CD4-positive, CD25-positive, alpha-beta regulatory T cell (primary cell): ENCODE results near the gene TDRD12. TPM values are rescaled to one million over a fixed set of nuclear protein-coding genes. Genes with fewer than 3 reads are reported as not detected.
A peak's percentile ranks its signal among the peaks of the same experiment; 100 is the strongest.
"Not testable (repeated sequence)": the region's sequence is repeated elsewhere in the genome, so short reads cannot be mapped to it uniquely, and the experiment has no call there.

Experiments used
- ATAC-seq, 2 donors: fragments of 150-1000 bp; cut with Tn5 transposase; one replicate each; pipeline ENCODE4 v1.10.0; 2021; ENCODE audit warnings: low read depth in 2 of 2, moderate number of reproducible peaks in 2 of 2, moderate library complexity in 1 of 2
- DNase-seq, 3 donors: peaks; one replicate each; pipeline versions ENCODE4 v3.0.0 to v3.0.0-alpha.2; 2012 to 2022; ENCODE audit warnings: mixed read lengths in 1 of 3
- H3K27ac ChIP-seq: one replicate; pipeline ENCODE4 v1.7.0; 2013; ENCODE audit warnings: mild to moderate bottlenecking, low read length; ENCODE audit not compliant: insufficient read depth, poor library complexity, severe bottlenecking
- H3K27me3 ChIP-seq: one replicate; pipeline ENCODE4 v1.7.0; 2013; ENCODE audit warnings: low read length; ENCODE audit not compliant: control insufficient read depth, insufficient read depth
- H3K36me3 ChIP-seq: one replicate; pipeline ENCODE4 v1.7.0; 2013; ENCODE audit warnings: mild to moderate bottlenecking, low read length, moderate library complexity; ENCODE audit not compliant: control insufficient read depth, insufficient read depth
- H3K4me1 ChIP-seq: 2 replicates; pipeline ENCODE4 v1.7.0; 2013; ENCODE audit warnings: mild to moderate bottlenecking, low read length; ENCODE audit not compliant: insufficient read depth, control insufficient read depth, poor library complexity, severe bottlenecking
- H3K4me3 ChIP-seq: one replicate; pipeline ENCODE4 v1.7.0; 2013; ENCODE audit warnings: low read depth, mild to moderate bottlenecking, low read length, moderate library complexity
- H3K9me3 ChIP-seq, 2 experiments: 1 replicate in 1 of 2; 2 replicates in 1 of 2; pipeline ENCODE4 v1.7.0; 2013; ENCODE audit warnings: low read length in 2 of 2, mild to moderate bottlenecking in 1 of 2, moderate library complexity in 1 of 2; ENCODE audit not compliant: control insufficient read depth in 2 of 2
- H3K27ac Mint-ChIP-seq, 3 donors: one replicate each; pipeline ENCODE4 v1.8.0; 2020 to 2022; ENCODE audit warnings: mild to moderate bottlenecking in 3 of 3, mixed read lengths in 3 of 3, moderate library complexity in 2 of 3
- H3K27me3 Mint-ChIP-seq: one replicate; pipeline ENCODE4 v1.8.0; 2022; ENCODE audit warnings: mild to moderate bottlenecking, mixed read lengths
- H3K36me3 Mint-ChIP-seq: one replicate; pipeline ENCODE4 v1.8.0; 2020; ENCODE audit warnings: mixed read lengths
- H3K4me1 Mint-ChIP-seq, 4 donors: one replicate each; pipeline ENCODE4 v1.8.0; 2020 to 2022; ENCODE audit warnings: mixed read lengths in 4 of 4, mild to moderate bottlenecking in 1 of 4
- H3K4me3 Mint-ChIP-seq, 4 donors: one replicate each; pipeline ENCODE4 v1.8.0; 2020 to 2022; ENCODE audit warnings: mild to moderate bottlenecking in 4 of 4, mixed read lengths in 4 of 4, moderate library complexity in 3 of 4
- H3K9me3 Mint-ChIP-seq, 7 donors: one replicate each; pipeline ENCODE4 v1.8.0; 2020 to 2022; ENCODE audit warnings: mixed read lengths in 7 of 7, mild to moderate bottlenecking in 3 of 7, moderate library complexity in 2 of 7
- polyA plus RNA-seq, 4 donors: library from polyadenylated mRNA; unstranded; fragments of 300-500 nt; fragmentation: Illumina TruSeq; gene quantifications; one replicate each; pipeline ENCODE4 v1.2.3, GENCODE V29; 2021
- total RNA-seq: library from RNA; stranded (reverse); gene quantifications from one replicate; pipeline ENCODE4 v1.2.3, GENCODE V29; 2022

Gene TDRD12
- total and polyA plus RNA-seq, 5 donors from 2014 or later: 0.35 to 1.00 (median 0.45) TPM; not detected in 1

GRCh38 chr19:32750441-32751055 lies 31.0 kb downstream of the TDRD12 start:
- H3K27me3 ChIP-seq: peaks cover 2% of the 10 kb centered on the region
- DNase-seq (no peak), ATAC-seq (no peak)
- H3K4me1 Mint-ChIP-seq: peaks cover 0 to 20% (median 9%) of the 10 kb centered on the region in 4 donors
- H3K4me3 ChIP-seq: no peak overlapping the region
- H3K27ac Mint-ChIP-seq: peak overlapping the region in 1 of 3 donors; percentile 7
- H3K4me3 Mint-ChIP-seq: no peak overlapping the region
- H3K36me3 ChIP-seq: no peaks in the 10 kb centered on the region
- no peaks in the 10 kb centered on the region for H3K9me3 ChIP-seq
- H3K27ac ChIP-seq: no peak overlapping the region
- H3K36me3 Mint-ChIP-seq: no peaks in the 10 kb centered on the region
- H3K27me3 Mint-ChIP-seq: peaks cover 33% of the 10 kb centered on the region
- H3K4me1 ChIP-seq: peaks cover under 1% of the 10 kb centered on the region
- H3K9me3 Mint-ChIP-seq: peaks cover 0 to 2% (median 0%) of the 10 kb centered on the region in 7 donors

GRCh38 chr19:32751066-32751465 lies 31.5 kb downstream of the TDRD12 start:
- no peak for DNase-seq
- H3K27ac ChIP-seq: no peak overlapping the region
- Mint-ChIP-seq H3K4me3 (no peak overlapping the region), H3K36me3 (no peaks in the 10 kb centered on the region), H3K4me1 (peaks cover 0 to 20% (median 9%) of the 10 kb centered on the region in 4 donors), H3K9me3 (peaks cover 0 to 2% (median 0%) of the 10 kb centered on the region in 7 donors), H3K27me3 (peaks cover 37% of the 10 kb centered on the region), H3K27ac (no peak overlapping the region)
- ATAC-seq: no peak
- H3K36me3 ChIP-seq: no peaks in the 10 kb centered on the region
- no peaks in the 10 kb centered on the region for H3K9me3 ChIP-seq
- no peaks in the 10 kb centered on the region for H3K4me1 ChIP-seq
- no peak overlapping the region for H3K4me3 ChIP-seq
- peaks cover 2% of the 10 kb centered on the region for H3K27me3 ChIP-seq

- no peaks in the 10 kb centered on the region for H3K27me3 ChIP-seq
- Mint-ChIP-seq H3K9me3 (peaks cover 0 to 5% (median 0%) of the 10 kb centered on the region in 7 donors), H3K4me1 (no peaks in the 10 kb centered on the region), H3K36me3 (no peaks in the 10 kb centered on the region), H3K4me3 (no peak overlapping the region), H3K27me3 (peaks cover 31% of the 10 kb centered on the region), H3K27ac (no peak overlapping the region)
- no peaks in the 10 kb centered on the region for H3K36me3 ChIP-seq
- H3K27ac ChIP-seq: no peak overlapping the region
- ATAC-seq: no peak
- no peaks in the 10 kb centered on the region for H3K9me3 ChIP-seq
- no peaks in the 10 kb centered on the region for H3K4me1 ChIP-seq
- DNase-seq: no peak
- no peak overlapping the region for H3K4me3 ChIP-seq
Measured at GRCh38 chr19:32757189-32757588, 37.6 kb downstream of the TDRD12 start.

GRCh38 chr19:32765365-32765764 lies 45.8 kb downstream of the TDRD12 start:
- not testable (repeated sequence) for DNase-seq, H3K4me1 Mint-ChIP-seq, H3K36me3 Mint-ChIP-seq, H3K4me3 ChIP-seq, H3K27ac ChIP-seq, H3K9me3 ChIP-seq, H3K36me3 ChIP-seq, H3K27ac Mint-ChIP-seq, ATAC-seq, H3K9me3 Mint-ChIP-seq, H3K4me1 ChIP-seq, H3K4me3 Mint-ChIP-seq, H3K27me3 ChIP-seq
- peaks cover 23% of the 10 kb centered on the region for H3K27me3 Mint-ChIP-seq

- no peak overlapping the region for H3K27ac Mint-ChIP-seq
- no peaks in the 10 kb centered on the region for H3K9me3 ChIP-seq
- no peak for DNase-seq
- H3K27me3 ChIP-seq: peaks cover 3% of the 10 kb centered on the region
- no peak for ATAC-seq
- no peak overlapping the region for H3K4me3 Mint-ChIP-seq
- H3K4me3 ChIP-seq: no peak overlapping the region
- no peaks in the 10 kb centered on the region for H3K4me1 Mint-ChIP-seq
- H3K36me3 ChIP-seq: no peaks in the 10 kb centered on the region
- H3K9me3 Mint-ChIP-seq: peaks cover 0 to 5% (median 0%) of the 10 kb centered on the region in 7 donors
- peaks cover 18% of the 10 kb centered on the region for H3K27me3 Mint-ChIP-seq
- H3K4me1 ChIP-seq: no peaks in the 10 kb centered on the region
- H3K36me3 Mint-ChIP-seq: no peaks in the 10 kb centered on the region
- no peak overlapping the region for H3K27ac ChIP-seq
Measured at GRCh38 chr19:32767951-32768679, 48.5 kb downstream of the TDRD12 start.

- H3K27ac ChIP-seq: no peak overlapping the region
- Mint-ChIP-seq H3K4me3 (no peak overlapping the region), H3K27me3 (peaks cover 6% of the 10 kb centered on the region), H3K27ac (no peak overlapping the region), H3K4me1 (peaks cover 0 to 4% (median 0%) of the 10 kb centered on the region in 4 donors), H3K9me3 (peaks cover 0 to 5% (median 0%) of the 10 kb centered on the region in 7 donors), H3K36me3 (no peaks in the 10 kb centered on the region)
- peaks cover 3% of the 10 kb centered on the region for H3K27me3 ChIP-seq
- DNase-seq (no peak), ATAC-seq (no peak)
- no peaks in the 10 kb centered on the region for H3K9me3 ChIP-seq
- no peaks in the 10 kb centered on the region for H3K4me1 ChIP-seq
- no peaks in the 10 kb centered on the region for H3K36me3 ChIP-seq
- H3K4me3 ChIP-seq: no peak overlapping the region
Measured at GRCh38 chr19:32771596-32771995, 52.0 kb downstream of the TDRD12 start.

GRCh38 chr19:32773126-32773525 lies 53.6 kb downstream of the TDRD12 start:
- Histone ChIP-seq H3K36me3 (no peaks in the 10 kb centered on the region), H3K4me3 (no peak overlapping the region), H3K4me1 (no peaks in the 10 kb centered on the region), H3K27me3 (peaks cover 3% of the 10 kb centered on the region), H3K9me3 (no peaks in the 10 kb centered on the region), H3K27ac (no peak overlapping the region)
- Mint-ChIP-seq H3K4me3 (no peak overlapping the region), H3K36me3 (no peaks in the 10 kb centered on the region), H3K9me3 (peaks cover 0 to 5% (median 0%) of the 10 kb centered on the region in 7 donors), H3K27me3 (peaks cover 6% of the 10 kb centered on the region), H3K4me1 (peaks cover 0 to 4% (median 0%) of the 10 kb centered on the region in 4 donors), H3K27ac (no peak overlapping the region)
- no peak for DNase-seq
- no peak for ATAC-seq
